22Rv1 (cell line): ENCODE results near the gene EIF1.

ENCODE experiments used
- CTCF ChIP-seq: fragments of 450-650 bp; IDR thresholded peaks from 2 replicates; pipeline ENCODE4 v1.5.1; 2017; ENCODE audit warnings: mild to moderate bottlenecking
- ZFX ChIP-seq: fragments of 450-650 bp; IDR thresholded peaks from 2 replicates; pipeline ENCODE4 v1.6.1; 2017; ENCODE audit warnings: antibody characterized with exemption, borderline replicate concordance

DNA sequence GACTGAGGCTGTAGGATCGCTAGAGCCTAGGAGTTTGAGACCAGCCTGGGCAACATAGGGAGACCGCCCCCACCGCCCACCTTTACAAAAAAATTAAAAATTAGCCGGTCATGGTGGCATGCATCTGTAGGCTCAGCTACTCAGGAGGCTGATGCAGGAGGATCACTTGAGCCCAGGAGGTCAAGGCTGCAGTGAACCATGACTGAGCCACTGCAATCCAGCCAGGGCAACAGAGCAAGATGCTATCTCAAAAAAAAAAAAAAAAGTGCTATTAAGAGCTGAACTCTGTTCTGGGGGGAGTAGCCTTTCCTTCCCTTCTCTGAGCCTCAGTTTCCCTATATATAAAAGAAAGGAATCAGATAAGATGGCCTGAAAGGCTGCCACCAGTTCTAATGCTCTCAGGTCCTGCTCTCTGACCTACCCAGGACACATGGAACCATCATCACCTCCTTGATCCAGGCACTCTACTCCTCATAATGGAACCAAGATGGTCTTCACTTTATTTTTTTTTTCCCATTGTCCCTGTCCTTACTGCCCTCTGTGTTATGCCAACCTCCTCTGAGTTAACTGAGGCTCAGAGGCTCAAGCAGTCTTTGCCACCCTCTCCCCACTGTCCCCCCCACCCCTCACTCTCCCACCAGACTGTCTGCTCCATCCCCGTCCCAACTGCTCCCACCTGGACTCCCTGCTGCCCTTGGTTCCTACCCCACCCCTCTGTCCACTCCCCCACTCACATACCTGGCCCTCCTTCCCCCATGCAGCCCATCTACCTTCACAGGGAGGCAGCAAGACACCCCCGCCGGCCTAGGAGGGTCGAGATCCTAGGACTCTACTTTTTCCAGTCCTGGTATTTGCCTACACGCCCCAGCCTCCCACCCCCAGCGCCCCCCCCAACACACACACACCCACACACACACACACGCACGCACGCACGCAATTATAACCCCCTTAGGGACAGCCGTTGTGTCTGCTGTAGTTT, 23.8 kb upstream of the EIF1 start:
- TF ChIP-seq CTCF (no peak), ZFX (no peak)
